CD14-positive monocyte (primary cell): ENCODE measurements around the gene TM9SF3. TPM values are rescaled to one million over a fixed set of nuclear protein-coding genes. Genes with fewer than 3 reads are reported as not detected.
A peak's percentile ranks its signal among the peaks of the same experiment; 100 is the strongest.

Experiments used
- DNase-seq, 3 donors: peaks; one replicate each; pipeline ENCODE4 v3.0.0-alpha.2; 2011 to 2022
- H2AFZ ChIP-seq: 2 replicates; pipeline ENCODE4 v1.6.0; 2012; ENCODE audit warnings: mild to moderate bottlenecking, low read depth, low read length, inconsistent platforms; ENCODE audit not compliant: insufficient read depth, poor library complexity, severe bottlenecking
- H3K27ac ChIP-seq, 2 donors: 1 replicate in 1 of 2; 2 replicates in 1 of 2; pipeline ENCODE4 v1.5.1; 2012 to 2013; ENCODE audit warnings: low read length in 2 of 2, control low read depth in 1 of 2, inconsistent platforms in 1 of 2, low read depth in 1 of 2, mild to moderate bottlenecking in 1 of 2
- H3K27me3 ChIP-seq, 2 donors: one replicate each; pipeline versions ENCODE4 v1.6.0 to v1.6.1; 2011 to 2013; ENCODE audit warnings: low read length in 2 of 2; ENCODE audit not compliant: control insufficient read depth in 2 of 2, insufficient read depth in 2 of 2
- H3K36me3 ChIP-seq, 2 donors: replicated peaks in 1 of 2; 1 replicate in 1 of 2; 2 replicates in 1 of 2; pipeline versions ENCODE4 v1.5.1 to v1.6.1; 2012 to 2013; ENCODE audit warnings: low read length in 2 of 2, control low read depth in 1 of 2, inconsistent platforms in 1 of 2, mild to moderate bottlenecking in 1 of 2; ENCODE audit not compliant: insufficient read depth in 2 of 2, control insufficient read depth in 1 of 2
- H3K4me1 ChIP-seq, 2 donors: 1 replicate in 1 of 2; 2 replicates in 1 of 2; pipeline versions ENCODE4 v1.5.1 to v1.6.1; 2012 to 2013; ENCODE audit warnings: low read length in 2 of 2, control low read depth in 1 of 2, inconsistent platforms in 1 of 2, mild to moderate bottlenecking in 1 of 2, moderate library complexity in 1 of 2; ENCODE audit not compliant: insufficient read depth in 2 of 2, control insufficient read depth in 1 of 2
- H3K4me2 ChIP-seq: replicated peaks from 2 replicates; pipeline ENCODE3; 2012; ENCODE audit warnings: low read length, moderate library complexity, mild to moderate bottlenecking; ENCODE audit not compliant: poor library complexity, severe bottlenecking; ENCODE audit errors: extremely low read depth
- H3K4me3 ChIP-seq, 3 experiments: fragments of 200-600 bp in 1 of 3; sonication (generic) in 1 of 3; replicated peaks in 1 of 3; 1 replicate in 2 of 3; 2 replicates in 1 of 3; pipeline ENCODE4 v1.5.1; 2011 to 2013; ENCODE audit warnings: low read length in 3 of 3, mild to moderate bottlenecking in 3 of 3, control low read depth in 2 of 3, low read depth in 2 of 3, inconsistent platforms in 1 of 3, moderate library complexity in 1 of 3
- H3K79me2 ChIP-seq: 2 replicates; pipeline ENCODE4 v1.6.0; 2012; ENCODE audit warnings: mild to moderate bottlenecking, control low read depth, inconsistent platforms, low read length, moderate library complexity; ENCODE audit not compliant: insufficient read depth
- H3K9ac ChIP-seq: 2 replicates; pipeline ENCODE4 v1.6.0; 2017; ENCODE audit warnings: low read length, mild to moderate bottlenecking; ENCODE audit not compliant: insufficient read depth, poor library complexity, severe bottlenecking
- H3K9me3 ChIP-seq, 2 donors: replicated peaks in 1 of 2; 1 replicate in 1 of 2; 2 replicates in 1 of 2; pipeline versions ENCODE4 v1.5.1 to v1.6.1; 2012 to 2013; ENCODE audit warnings: low read length in 2 of 2, control low read depth in 1 of 2; ENCODE audit not compliant: control insufficient read depth in 1 of 2, insufficient read depth in 1 of 2
- H4K20me1 ChIP-seq: 2 replicates; pipeline ENCODE4 v1.6.0; 2012; ENCODE audit warnings: mild to moderate bottlenecking, low read length, control low read depth, moderate library complexity; ENCODE audit not compliant: insufficient read depth
- H3K27ac Mint-ChIP-seq, 7 donors: one replicate each; pipeline ENCODE4 v1.8.0; 2020; ENCODE audit warnings: mild to moderate bottlenecking in 7 of 7, mixed read lengths in 7 of 7, moderate library complexity in 6 of 7, inconsistent platforms in 2 of 7
- H3K27me3 Mint-ChIP-seq, 3 donors: one replicate each; pipeline ENCODE4 v1.8.0; 2021 to 2022; ENCODE audit warnings: low read depth in 3 of 3, mild to moderate bottlenecking in 3 of 3, mixed read lengths in 3 of 3, moderate library complexity in 3 of 3, inconsistent platforms in 1 of 3
- H3K36me3 Mint-ChIP-seq, 2 donors: one replicate each; pipeline ENCODE4 v1.8.0; 2020; ENCODE audit warnings: mixed read lengths in 2 of 2, inconsistent platforms in 1 of 2, mild to moderate bottlenecking in 1 of 2
- H3K4me1 Mint-ChIP-seq: one replicate; pipeline ENCODE4 v1.8.0; 2020; ENCODE audit warnings: mild to moderate bottlenecking, mixed read lengths
- H3K4me3 Mint-ChIP-seq, 2 donors: one replicate each; pipeline ENCODE4 v1.8.0; 2020; ENCODE audit warnings: mild to moderate bottlenecking in 2 of 2, mixed read lengths in 2 of 2, moderate library complexity in 1 of 2
- H3K9me3 Mint-ChIP-seq, 7 donors: one replicate each; pipeline ENCODE4 v1.8.0; 2020 to 2022; ENCODE audit warnings: mixed read lengths in 7 of 7, mild to moderate bottlenecking in 6 of 7, moderate library complexity in 6 of 7, inconsistent platforms in 2 of 7
- WGBS: methylation state at CpG from one replicate; pipeline ENCODE4 v1.1.5; 2013; ENCODE audit warnings: missing lambda C conversion rate; ENCODE audit not compliant: insufficient coverage; 5-methylcytosine and 5-hydroxymethylcytosine counted together
- intact Hi-C, 2 donors: fragments of 100-400 bp; cut with micrococcal nuclease; formaldehyde crosslinking; loops; one replicate each; pipeline versions ENCODE4 v1.15.0 to v1.15.1; 2023
- polyA plus RNA-seq, 3 donors: library from polyadenylated mRNA; depleted of rRNA in 1 of 3; unstranded in 2 of 3; stranded (reverse) in 1 of 3; fragments of 300-500 nt in 2 of 3; fragments of >200 nt in 1 of 3; fragmentation: Illumina TruSeq in 2 of 3; gene quantifications; 1 replicate in 2 of 3; 2 replicates in 1 of 3; pipeline ENCODE4 v1.2.3, GENCODE V29; 2012 to 2021
- TF ChIP-seq, protein P1 (sequence below): fragments of 200-600 bp; IDR thresholded peaks from one replicate; pipeline ENCODE4 v1.8.0; 2022; ENCODE audit warnings: antibody characterized with exemption, mild to moderate bottlenecking

The TM9SF3 gene
- polyA plus RNA-seq, 3 donors, result 23.9 to 67.1 (median 59.9) TPM

DNA sequence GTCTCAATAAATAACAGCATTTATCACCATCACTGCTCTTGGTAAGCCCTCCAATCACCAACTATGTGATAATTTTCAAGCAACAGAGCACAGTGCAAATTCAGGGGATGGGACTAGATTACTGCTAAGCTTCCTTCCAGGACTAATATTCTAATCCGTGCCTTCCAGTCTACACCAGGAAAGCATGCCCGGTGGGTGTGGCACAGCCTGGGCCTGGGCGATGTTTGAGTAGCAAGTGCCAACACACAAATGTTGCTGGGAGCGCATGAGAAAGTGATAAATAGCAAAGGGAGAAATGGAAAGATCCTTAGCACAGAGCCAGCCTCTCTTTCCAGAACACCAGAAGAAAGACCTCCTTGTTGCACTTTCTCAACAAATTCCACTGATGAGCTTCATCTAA lies 13.5 kb upstream of the TM9SF3 start:
- H4K20me1 ChIP-seq, result peaks cover 77% of the 10 kb centered on the region
- H3K4me2 ChIP-seq, result no peak overlapping the region
- DNase-seq, result no peak
- no peaks in the 10 kb centered on the region for H3K79me2 ChIP-seq
- H3K27me3 ChIP-seq, result no peaks in the 10 kb centered on the region
- no CpG with 5 or more reads among the region's 4 CpGs for WGBS
- Mint-ChIP-seq H3K9me3 (peaks cover 0 to 4% (median 0%) of the 10 kb centered on the region in 7 donors), H3K36me3 (peaks cover 13 to 58% of the 10 kb centered on the region in 2 donors), H3K27me3 (peaks cover 0 to 2% (median 0%) of the 10 kb centered on the region in 3 donors), H3K27ac (no peak overlapping the region), H3K4me3 (no peak overlapping the region), H3K4me1 (no peaks in the 10 kb centered on the region)
- peaks cover 88 to 100% of the 10 kb centered on the region in 2 donors for H3K36me3 ChIP-seq
- no peak overlapping the region for H3K9ac ChIP-seq
- no peak overlapping the region for H3K4me3 ChIP-seq
- H3K9me3 ChIP-seq, result no peaks in the 10 kb centered on the region
- no peaks in the 10 kb centered on the region for H3K4me1 ChIP-seq
- intact Hi-C loops, result no loop called here
- H2AFZ ChIP-seq, result no peak overlapping the region
- H3K27ac ChIP-seq, result no peak overlapping the region
- TF ChIP-seq, protein P1, sequence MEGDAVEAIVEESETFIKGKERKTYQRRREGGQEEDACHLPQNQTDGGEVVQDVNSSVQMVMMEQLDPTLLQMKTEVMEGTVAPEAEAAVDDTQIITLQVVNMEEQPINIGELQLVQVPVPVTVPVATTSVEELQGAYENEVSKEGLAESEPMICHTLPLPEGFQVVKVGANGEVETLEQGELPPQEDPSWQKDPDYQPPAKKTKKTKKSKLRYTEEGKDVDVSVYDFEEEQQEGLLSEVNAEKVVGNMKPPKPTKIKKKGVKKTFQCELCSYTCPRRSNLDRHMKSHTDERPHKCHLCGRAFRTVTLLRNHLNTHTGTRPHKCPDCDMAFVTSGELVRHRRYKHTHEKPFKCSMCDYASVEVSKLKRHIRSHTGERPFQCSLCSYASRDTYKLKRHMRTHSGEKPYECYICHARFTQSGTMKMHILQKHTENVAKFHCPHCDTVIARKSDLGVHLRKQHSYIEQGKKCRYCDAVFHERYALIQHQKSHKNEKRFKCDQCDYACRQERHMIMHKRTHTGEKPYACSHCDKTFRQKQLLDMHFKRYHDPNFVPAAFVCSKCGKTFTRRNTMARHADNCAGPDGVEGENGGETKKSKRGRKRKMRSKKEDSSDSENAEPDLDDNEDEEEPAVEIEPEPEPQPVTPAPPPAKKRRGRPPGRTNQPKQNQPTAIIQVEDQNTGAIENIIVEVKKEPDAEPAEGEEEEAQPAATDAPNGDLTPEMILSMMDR, result no peak

DNA sequence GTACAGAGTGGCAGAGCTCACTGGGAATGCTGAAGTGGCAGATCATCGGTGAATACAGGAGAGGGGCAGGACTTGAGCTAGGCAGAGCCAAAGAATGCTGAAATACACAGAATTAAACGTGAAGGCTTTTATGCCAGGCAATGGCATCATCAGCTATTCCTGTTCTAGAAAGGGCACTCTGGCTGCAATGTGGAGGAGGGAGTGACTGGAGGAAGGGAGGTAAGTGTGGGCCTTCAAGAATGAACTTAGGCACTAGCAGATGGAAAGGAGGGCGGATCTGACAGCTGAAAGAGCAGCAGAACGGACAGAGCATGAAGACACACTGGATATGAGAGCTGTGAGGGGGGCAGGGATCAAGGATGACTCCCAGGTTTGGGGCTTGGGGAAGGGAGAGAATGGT lies 12.0 kb upstream of the TM9SF3 start:
- peaks cover 0 to 4% (median 0%) of the 10 kb centered on the region in 7 donors for H3K9me3 Mint-ChIP-seq
- TF ChIP-seq, protein P1, result no peak
- peaks cover 88 to 100% of the 10 kb centered on the region in 2 donors for H3K36me3 ChIP-seq

More for the DNA sequence above, 12.0 kb upstream of the TM9SF3 start:
- Mint-ChIP-seq H3K36me3 (peaks cover 0 to 58% of the 10 kb centered on the region in 2 donors), H3K27me3 (peaks cover 0 to 2% (median 0%) of the 10 kb centered on the region in 3 donors), H3K4me3 (no peak overlapping the region), H3K27ac (no peak overlapping the region), H3K4me1 (no peaks in the 10 kb centered on the region)
- Histone ChIP-seq H3K79me2 (no peaks in the 10 kb centered on the region), H3K4me2 (no peak overlapping the region), H4K20me1 (peaks cover 66% of the 10 kb centered on the region), H3K9me3 (no peaks in the 10 kb centered on the region), H2AFZ (no peak overlapping the region), H3K27ac (peak overlapping the region in 1 of 2 donors; percentile 10), H3K9ac (no peak overlapping the region), H3K27me3 (no peaks in the 10 kb centered on the region), H3K4me1 (no peaks in the 10 kb centered on the region), H3K4me3 (no peak overlapping the region)
- intact Hi-C loops, result no loop called here
- WGBS, result 94% methylated on average over 4 of the region's 4 CpGs
- no peak for DNase-seq
